Ovary (tissue), 9 donors: Measurements from ENCODE around the gene SULF2. TPM values are rescaled to one million over a fixed set of nuclear protein-coding genes. Genes with fewer than 3 reads are reported as not detected.

Experiments
- DNase-seq, 5 donors: peaks; one replicate each; pipeline ENCODE4 v3.0.0-alpha.2; 2019 to 2020
- H3K27ac ChIP-seq, 2 donors: fragments of 200-600 bp; one replicate each; pipeline versions ENCODE4 v1.5.1 to v1.8.0; 2019 to 2022
- H3K27me3 ChIP-seq: fragments of 200-600 bp; one replicate; pipeline ENCODE4 v1.8.0; 2022
- H3K36me3 ChIP-seq: fragments of 200-600 bp; sonication (generic); one replicate; pipeline ENCODE4 v1.5.1; 2019
- H3K4me1 ChIP-seq: one replicate; pipeline ENCODE4 v1.8.1; 2013; ENCODE audit warnings: mild to moderate bottlenecking, moderate library complexity; ENCODE audit not compliant: insufficient read depth
- H3K4me3 ChIP-seq: fragments of 200-600 bp; sonication (generic); one replicate; pipeline ENCODE4 v1.5.1; 2017
- H3K9me3 ChIP-seq, 2 donors: fragments of 200-600 bp in 1 of 2; sonication (generic) in 1 of 2; one replicate each; pipeline versions ENCODE4 v1.5.1 to v1.8.1; 2013 to 2019; ENCODE audit warnings: mild to moderate bottlenecking in 1 of 2, moderate library complexity in 1 of 2
- EP300 ChIP-seq: sonication (generic); formaldehyde crosslinking; IDR thresholded peaks from one replicate; pipeline ENCODE4 v1.6.1; 2017; ENCODE audit warnings: antibody characterized with exemption
- POLR2A ChIP-seq: fragments of 450-650 bp; IDR thresholded peaks from one replicate; pipeline ENCODE4 v1.6.1; 2017; ENCODE audit warnings: antibody characterized with exemption, mild to moderate bottlenecking, moderate library complexity
- WGBS, 3 donors: extraction: QIAGEN DNeasy Blood & Tissue Kit in 1 of 3; methylation state at CpG; one replicate each; pipeline versions ENCODE4 v1.1.5 to v1.1.7; 2013 to 2017; 5-methylcytosine and 5-hydroxymethylcytosine counted together
- intact Hi-C, 4 donors: fragments of 100-400 bp; cut with DNase I; formaldehyde crosslinking; loops; one replicate each; pipeline versions ENCODE4 v1.11.0 to v1.15.1; 2022 to 2023
- polyA plus RNA-seq, 2 donors: library from polyadenylated mRNA; stranded (reverse); fragments of 200-250 nt in 1 of 2; fragments of 350-450 nt in 1 of 2; fragmentation: Illumina TruSeq in 1 of 2; extraction: RNeasy Lipid Tissue Mini Kit (QIAGEN cat#74804) in 1 of 2; gene quantifications; one replicate each; pipeline ENCODE4 v1.2.3, GENCODE V29; 2013 to 2014
- total RNA-seq, 7 donors: library from RNA; depleted of rRNA in 2 of 7; stranded (reverse); fragments of >200 nt in 2 of 7; fragmentation: NEBNext Ultra II Directional in 3 of 7; extraction: Animal tissue kit (Norgen Biotek cat#: 25700) in 3 of 7; gene quantifications; one replicate each; pipeline versions ENCODE4 v1.1.0 to v1.2.4, GENCODE V29; 2016 to 2023
- TF ChIP-seq, protein P1 (sequence below), 3 donors: fragments of 450-650 bp in 2 of 3; fragments of 200-600 bp in 1 of 3; IDR thresholded peaks; one replicate each; pipeline versions ENCODE4 v1.5.1 to v1.8.0; 2016 to 2022; ENCODE audit warnings: antibody characterized with exemption in 3 of 3, mild to moderate bottlenecking in 1 of 3
- donor health status: DM: no; HTN: no; CAD: no; lungs with moderate emphysema.
- donor health status: DM: no; HTN: no; CAD: no.
- donor health status: Bipolar disorder and iron deficiency.
- donor health status: DM: yes; HTN: yes; CAD: no.
- donor health status: DM: no; HTN: no; CAD: no.
- donor health status: DM: yes; HTN: yes; CAD: no.

SULF2 gene
- total and polyA plus RNA-seq, 9 donors = 128 to 423 (median 362) TPM

DNA sequence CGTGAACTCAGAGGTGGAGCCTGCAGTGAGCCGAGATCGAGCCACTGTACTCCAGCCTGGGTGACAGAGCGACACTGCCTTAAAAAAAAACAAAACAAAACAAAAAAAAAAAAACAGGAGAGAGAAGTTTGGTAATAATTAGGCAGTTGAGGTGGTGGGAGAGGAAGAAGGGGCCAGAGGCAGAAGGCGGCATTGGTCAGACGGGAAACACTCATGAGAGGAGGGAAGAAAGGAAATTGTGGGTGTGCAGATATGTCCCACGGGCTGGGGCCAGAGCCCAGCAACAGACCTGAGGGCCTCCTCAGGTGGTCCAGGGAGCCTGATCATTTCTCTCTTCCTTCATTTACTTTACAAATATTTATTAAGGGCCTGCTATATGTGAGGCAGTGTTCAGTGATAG lies 20.0 kb downstream of the SULF2 start:
- WGBS, 3 donors = 92 to 95% (median 94%) methylated on average over 7 of the region's 7 CpGs
- intact Hi-C loops = no loop called here
- H3K9me3 ChIP-seq = no peaks in the 10 kb centered on the region
- H3K36me3 ChIP-seq = no peaks in the 10 kb centered on the region
- DNase-seq = no peak
- TF ChIP-seq EP300 = no peak
- TF ChIP-seq, protein P1, sequence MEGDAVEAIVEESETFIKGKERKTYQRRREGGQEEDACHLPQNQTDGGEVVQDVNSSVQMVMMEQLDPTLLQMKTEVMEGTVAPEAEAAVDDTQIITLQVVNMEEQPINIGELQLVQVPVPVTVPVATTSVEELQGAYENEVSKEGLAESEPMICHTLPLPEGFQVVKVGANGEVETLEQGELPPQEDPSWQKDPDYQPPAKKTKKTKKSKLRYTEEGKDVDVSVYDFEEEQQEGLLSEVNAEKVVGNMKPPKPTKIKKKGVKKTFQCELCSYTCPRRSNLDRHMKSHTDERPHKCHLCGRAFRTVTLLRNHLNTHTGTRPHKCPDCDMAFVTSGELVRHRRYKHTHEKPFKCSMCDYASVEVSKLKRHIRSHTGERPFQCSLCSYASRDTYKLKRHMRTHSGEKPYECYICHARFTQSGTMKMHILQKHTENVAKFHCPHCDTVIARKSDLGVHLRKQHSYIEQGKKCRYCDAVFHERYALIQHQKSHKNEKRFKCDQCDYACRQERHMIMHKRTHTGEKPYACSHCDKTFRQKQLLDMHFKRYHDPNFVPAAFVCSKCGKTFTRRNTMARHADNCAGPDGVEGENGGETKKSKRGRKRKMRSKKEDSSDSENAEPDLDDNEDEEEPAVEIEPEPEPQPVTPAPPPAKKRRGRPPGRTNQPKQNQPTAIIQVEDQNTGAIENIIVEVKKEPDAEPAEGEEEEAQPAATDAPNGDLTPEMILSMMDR (IDR thresholded peaks at IDR 0.05) = no peak
- TF ChIP-seq POLR2A = no peak
- H3K27me3 ChIP-seq = no peaks in the 10 kb centered on the region
- H3K27ac ChIP-seq = no peak overlapping the region
- peaks cover 22% of the 10 kb centered on the region for H3K4me1 ChIP-seq
- H3K4me3 ChIP-seq = no peak overlapping the region

DNA sequence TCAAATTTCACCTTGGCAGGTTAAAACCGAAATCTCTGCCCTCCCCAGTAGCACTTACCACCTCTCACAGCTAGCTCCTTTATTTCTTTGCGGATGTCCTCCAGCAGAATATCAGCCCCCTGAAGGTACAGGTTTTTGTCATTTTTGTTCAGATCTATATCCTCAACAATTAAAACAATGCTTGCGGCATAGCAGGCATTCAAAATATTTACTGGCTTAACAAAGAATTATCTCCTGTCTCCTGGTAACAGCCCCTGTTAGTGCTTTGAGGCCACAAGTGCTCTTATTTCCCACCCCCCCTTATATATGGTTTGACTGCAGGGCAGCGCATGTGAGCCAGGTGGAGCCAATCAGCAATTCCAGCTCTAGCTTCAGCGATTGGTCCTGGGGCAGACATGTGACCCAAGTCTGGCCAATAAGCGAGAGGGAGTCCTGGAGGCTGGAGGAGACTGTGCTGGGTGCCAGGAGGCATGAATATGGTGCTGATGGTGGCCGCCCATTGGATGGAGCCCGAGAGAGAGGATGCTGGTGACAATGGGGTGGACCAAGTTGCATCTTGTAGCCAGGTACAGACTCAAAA lies 21.0 kb downstream of the SULF2 start:
- no peak for DNase-seq
- Histone ChIP-seq H3K9me3 (no peaks in the 10 kb centered on the region), H3K27me3 (no peaks in the 10 kb centered on the region), H3K36me3 (no peaks in the 10 kb centered on the region), H3K4me3 (no peak overlapping the region), H3K27ac (no peak overlapping the region), H3K4me1 (peaks cover 24% of the 10 kb centered on the region)
- intact Hi-C loops = no loop called here
- TF ChIP-seq, protein P1 (IDR thresholded peaks at IDR 0.05) = no peak
- TF ChIP-seq EP300 = no peak
- TF ChIP-seq POLR2A = no peak
- WGBS, 3 donors = 90% methylated on average over 8 of the region's 8 CpGs

DNA sequence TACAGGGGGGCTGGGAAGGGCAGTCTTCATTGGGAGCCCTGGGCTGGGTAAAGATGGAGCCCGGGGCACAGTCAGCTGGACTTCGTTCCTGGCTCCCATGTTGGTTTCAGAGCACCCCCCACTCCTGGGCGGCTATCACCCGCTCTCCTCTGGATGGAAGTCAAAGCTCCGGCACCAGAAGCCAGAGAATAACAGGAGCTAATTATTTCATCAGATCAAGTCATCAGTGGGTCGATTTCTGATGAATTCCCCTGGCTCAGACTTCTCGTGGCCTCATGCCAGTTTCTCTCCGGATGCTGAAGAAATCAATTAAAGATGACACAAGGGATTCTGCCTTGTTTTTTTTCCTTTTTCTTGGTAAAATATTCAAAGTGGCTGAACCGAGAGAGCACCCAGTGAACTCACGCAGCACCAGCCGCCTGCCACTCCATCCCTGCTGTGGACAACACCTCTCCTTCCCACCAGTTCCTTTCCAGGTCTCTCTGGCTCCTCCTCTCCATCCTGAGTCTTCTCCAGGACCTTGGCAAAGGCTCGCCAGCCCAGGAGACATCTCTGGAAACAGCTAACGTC lies 22.5 kb downstream of the SULF2 start:
- no peak for DNase-seq
- H3K27me3 ChIP-seq = no peaks in the 10 kb centered on the region
- H3K4me1 ChIP-seq = peaks cover 22% of the 10 kb centered on the region
- H3K4me3 ChIP-seq = no peak overlapping the region
- H3K36me3 ChIP-seq = no peaks in the 10 kb centered on the region
- WGBS, 3 donors = 50 to 68% (median 63%) methylated on average over 13 of the region's 13 CpGs
- intact Hi-C loops = no loop called here
- no peak for TF ChIP-seq EP300
- TF ChIP-seq, protein P1 (IDR thresholded peaks at IDR 0.05) = no peak
- H3K9me3 ChIP-seq = no peaks in the 10 kb centered on the region
- peak overlapping the region in 1 of 2 donors; percentile 7 for H3K27ac ChIP-seq

DNA sequence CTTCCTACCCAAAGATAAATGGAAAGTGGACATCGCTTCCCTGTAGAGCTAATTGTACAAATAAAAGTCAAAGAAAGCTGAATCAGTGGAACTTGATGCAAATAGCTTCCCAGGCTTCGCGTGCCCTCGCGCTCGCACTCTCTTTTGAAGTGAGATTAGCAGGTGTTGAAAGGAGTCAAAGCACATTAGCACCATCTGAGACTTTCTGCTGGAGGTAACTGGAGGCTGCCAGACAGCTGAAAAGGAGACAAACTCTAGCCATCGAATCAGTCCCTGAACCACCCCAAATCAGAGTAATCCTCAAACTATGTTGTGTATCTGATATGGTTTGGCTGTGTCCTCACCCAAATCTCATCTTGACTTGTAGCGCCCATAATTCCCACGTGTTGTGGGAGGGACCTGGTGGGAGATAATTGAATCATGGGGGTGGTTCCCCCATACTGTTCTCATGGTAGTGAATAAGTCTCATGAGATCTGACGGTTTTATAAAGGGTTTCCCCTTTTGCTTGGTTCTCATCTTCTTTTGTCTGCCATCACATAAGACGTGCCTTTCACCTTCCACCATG lies 23.7 kb downstream of the SULF2 start:
- DNase-seq = no peak
- H3K36me3 ChIP-seq = no peaks in the 10 kb centered on the region
- no peak overlapping the region for H3K4me3 ChIP-seq
- intact Hi-C loops = no loop called here
- no peaks in the 10 kb centered on the region for H3K9me3 ChIP-seq
- no peaks in the 10 kb centered on the region for H3K27me3 ChIP-seq
- 42 to 71% (median 62%) methylated on average over 11 of the region's 11 CpGs for WGBS, 3 donors
- peaks cover 27% of the 10 kb centered on the region for H3K4me1 ChIP-seq
- TF ChIP-seq, protein P1 (IDR thresholded peaks at IDR 0.05) = no peak
- TF ChIP-seq EP300 = no peak
- TF ChIP-seq POLR2A = no peak
- peak overlapping the region in 1 of 2 donors; percentile 12 for H3K27ac ChIP-seq
